GM21367 (cell line): ENCODE measurements around the gene RSPH6A.

Experiments used
- ATAC-seq: cut with Tn5 transposase; IDR thresholded peaks from one replicate; pipeline ENCODE4 v1.9.1; 2021; ENCODE audit not compliant: unreplicated experiment

Gene RSPH6A

GRCh38 chr19:45781214-45782161, 33.6 kb downstream of the RSPH6A start:
- no peak for ATAC-seq

- no peak for ATAC-seq
Observed at GRCh38 chr19:45780448-45781213, 34.5 kb downstream of the RSPH6A start.

DNA sequence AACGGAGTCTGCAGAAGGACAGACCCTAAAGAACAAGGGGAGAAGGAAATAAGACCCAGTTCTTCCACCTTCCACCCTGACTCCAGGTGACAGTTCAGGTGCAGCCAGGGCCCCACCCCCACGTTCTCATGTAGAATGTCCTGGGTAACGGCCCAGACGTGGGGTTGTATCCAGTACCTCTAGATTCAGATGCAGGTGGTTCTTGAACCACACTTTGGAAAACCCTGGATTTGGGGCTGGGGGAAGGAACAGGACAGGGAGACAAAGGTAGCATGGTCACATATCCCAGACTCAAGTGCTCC, 35.0 kb downstream of the RSPH6A start:
- no peak for ATAC-seq

- ATAC-seq = peak; percentile 62
Observed at GRCh38 chr19:45779231-45780145, 35.6 kb downstream of the RSPH6A start.

- ATAC-seq = no peak
Observed at GRCh38 chr19:45778010-45778661, 37.0 kb downstream of the RSPH6A start.

DNA sequence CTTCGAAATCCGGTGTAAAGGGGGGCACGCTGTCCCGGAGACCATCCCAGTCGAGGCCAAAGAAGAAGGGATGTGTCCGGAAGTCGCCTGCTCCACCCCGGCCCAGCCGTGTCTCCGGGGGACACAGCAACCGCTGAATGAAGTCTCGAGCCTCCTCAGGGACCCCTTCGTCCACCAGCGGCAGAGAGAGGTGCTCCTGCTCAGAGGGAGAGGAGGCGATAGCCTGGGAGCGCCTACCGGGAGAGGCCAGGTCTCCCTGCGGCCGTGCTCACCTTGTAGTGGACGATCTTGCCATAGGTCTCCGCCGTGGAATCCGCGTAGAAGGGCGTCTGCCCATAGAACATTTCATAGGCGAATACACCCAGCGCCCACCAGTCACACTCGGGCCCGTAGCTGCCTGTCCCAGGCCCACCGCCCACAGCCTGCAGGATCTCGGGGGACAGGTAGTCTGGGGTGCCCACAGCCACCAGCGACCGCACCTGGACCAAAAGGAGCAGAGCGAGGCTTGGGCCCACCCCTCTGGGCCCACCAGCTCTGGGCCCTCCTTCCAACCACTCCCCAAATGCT, 37.6 kb downstream of the RSPH6A start:
- ATAC-seq = no peak

- no peak for ATAC-seq
Observed at GRCh38 chr19:45774765-45775164, 40.3 kb downstream of the RSPH6A start.

DNA sequence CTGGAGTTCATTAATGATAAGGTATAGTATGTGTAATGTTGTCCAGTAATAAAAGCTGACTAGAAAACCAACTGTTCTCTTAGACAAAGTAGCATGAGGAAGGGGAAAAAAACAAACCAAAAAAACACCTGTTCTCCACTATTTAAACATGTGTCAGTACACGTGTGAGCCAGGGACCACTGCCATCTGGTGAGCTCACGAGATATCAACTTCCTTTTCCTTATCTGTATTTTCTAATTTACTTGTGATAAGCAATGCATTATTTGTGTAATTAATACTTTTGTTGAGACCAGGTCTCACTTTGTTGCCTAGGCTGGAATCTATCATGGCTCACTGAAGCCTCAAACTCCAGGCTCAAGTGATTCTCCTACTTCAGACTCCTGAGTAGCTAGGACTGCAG, 41.7 kb downstream of the RSPH6A start:
- ATAC-seq = no peak

DNA sequence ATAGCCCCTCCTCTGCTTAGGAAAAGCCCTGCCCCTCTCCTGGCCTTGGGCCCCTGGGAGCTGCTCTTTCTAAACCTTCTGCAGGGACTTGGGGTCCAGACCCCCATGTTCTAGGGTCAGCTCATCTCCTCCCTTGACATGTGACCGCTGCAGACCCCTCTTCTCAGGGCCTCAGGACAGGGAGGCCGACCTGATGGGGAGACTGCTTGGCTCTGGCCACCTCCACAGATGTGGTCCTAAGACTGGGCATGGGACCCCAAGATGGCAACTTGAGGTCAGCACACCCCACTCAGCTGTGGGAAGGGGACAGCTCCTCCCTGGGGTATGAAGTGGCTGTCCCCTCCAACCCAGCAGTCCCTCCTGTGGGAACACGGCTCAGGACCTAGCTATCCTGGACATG, 42.2 kb downstream of the RSPH6A start:
- no peak for ATAC-seq

DNA sequence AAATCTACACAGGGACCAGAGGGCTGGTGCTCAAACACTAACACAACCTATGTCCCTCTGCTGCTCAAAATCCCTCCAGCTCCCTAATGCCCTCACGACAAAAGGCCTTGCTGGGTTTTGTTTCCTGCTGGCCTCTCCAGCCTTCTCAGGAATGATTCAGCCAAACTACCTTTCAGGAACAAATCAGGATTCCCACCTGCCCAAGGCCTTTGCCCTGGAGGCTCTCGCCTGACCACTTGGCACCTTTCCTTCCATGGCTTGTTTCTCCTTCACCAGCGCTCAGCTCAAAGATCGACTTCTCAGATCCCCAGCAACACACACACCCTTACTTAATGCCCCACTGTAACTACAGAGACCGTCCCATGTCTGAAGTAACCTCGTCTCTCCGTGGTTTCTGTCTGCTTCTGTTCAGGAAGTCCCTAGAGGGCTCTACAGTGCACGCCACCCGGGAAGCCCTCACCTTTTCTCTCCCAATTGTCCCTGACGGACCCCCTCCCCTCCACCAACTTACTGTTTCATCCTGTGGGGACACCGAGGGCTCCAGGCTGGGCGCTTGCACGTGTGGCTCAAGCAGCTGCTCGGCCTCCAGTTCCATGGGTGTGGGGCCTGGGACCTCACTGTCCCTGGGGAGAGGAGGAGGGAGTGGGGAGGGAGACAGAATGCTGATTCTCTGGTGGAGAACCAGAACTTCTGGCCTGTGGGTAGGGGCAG, 42.8 kb downstream of the RSPH6A start:
- ATAC-seq = no peak

GRCh38 chr19:45771311-45771933, 43.7 kb downstream of the RSPH6A start:
- ATAC-seq = no peak

DNA sequence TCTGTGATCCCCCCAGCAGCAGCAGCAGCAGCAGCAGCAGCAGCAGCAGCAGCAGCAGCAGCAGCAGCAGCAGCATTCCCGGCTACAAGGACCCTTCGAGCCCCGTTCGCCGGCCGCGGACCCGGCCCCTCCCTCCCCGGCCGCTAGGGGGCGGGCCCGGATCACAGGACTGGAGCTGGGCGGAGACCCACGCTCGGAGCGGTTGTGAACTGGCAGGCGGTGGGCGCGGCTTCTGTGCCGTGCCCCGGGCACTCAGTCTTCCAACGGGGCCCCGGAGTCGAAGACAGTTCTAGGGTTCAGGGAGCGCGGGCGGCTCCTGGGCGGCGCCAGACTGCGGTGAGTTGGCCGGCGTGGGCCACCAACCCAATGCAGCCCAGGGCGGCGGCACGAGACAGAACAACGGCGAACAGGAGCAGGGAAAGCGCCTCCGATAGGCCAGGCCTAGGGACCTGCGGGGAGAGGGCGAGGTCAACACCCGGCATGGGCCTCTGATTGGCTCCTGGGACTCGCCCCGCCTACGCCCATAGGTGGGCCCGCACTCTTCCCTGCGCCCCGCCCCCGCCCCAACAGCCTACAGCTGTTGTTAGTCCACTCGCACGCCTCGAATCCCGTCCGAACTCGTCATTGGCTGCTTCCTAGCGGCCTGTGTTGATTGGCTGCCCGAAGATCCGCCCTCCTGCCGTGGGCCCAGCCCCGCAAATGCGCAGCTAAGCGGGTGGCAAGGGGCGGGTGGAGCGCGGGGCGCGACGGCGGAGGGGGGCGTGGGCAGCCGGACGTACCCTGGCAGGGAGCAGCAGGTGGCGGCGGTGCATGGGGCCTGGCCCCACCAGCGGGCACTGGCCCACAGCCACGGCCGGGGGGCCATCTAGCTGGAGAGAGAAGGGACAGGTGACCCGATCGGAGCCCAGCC, 44.7 kb downstream of the RSPH6A start:
- peak; percentile 37 for ATAC-seq

- ATAC-seq = no peak
Observed at GRCh38 chr19:45769821-45770191, 45.3 kb downstream of the RSPH6A start.

DNA sequence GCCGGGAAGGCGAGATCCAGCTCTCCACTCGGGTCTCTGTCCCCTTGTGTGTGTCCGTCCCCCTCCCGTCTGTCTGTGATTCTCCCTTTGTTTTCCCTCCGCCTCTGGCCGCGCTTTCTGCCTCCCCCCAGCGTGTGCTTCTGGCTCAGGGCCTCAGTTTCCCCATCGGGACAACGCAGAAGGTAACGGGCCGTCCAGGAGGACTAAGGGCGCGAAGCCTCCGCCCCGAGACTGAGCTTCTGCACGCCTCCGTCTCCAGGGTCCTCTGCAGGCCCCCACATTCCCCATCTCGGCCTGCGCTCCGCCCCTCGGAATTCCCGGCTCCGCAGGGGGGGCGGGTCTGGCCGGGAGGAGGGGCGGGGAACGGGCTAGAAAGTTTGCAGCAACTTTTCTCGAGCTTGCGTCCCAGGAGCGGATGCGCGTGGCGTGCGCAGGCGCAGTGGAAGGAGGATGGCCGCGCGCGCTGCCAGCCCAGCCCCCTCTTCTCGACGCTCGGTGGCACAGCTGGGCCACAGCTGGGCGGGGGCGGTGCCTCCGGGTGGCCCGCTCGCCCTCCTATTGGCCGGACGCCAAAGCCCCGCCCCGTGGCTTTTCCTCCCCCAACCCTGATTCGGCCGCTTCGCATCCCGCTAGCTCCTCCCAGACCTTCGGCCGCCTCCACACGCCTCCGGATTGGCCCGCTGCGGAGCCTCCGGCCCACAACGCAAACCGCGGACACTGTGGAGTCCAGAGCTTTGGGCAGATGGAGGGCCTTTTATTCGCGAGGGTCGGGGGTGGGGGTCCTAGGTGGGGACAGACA, 45.9 kb downstream of the RSPH6A start, which contains the start of gene SIX5:
Gene SIX5, minus strand, starts transcription at position 269 of the 799 bp plus-strand sequence. CDS start 408 bp downstream, outside the sequence.
- ATAC-seq = peak; percentile 51

GRCh38 chr19:45768655-45768983, 46.5 kb downstream of the RSPH6A start:
- no peak for ATAC-seq

DNA sequence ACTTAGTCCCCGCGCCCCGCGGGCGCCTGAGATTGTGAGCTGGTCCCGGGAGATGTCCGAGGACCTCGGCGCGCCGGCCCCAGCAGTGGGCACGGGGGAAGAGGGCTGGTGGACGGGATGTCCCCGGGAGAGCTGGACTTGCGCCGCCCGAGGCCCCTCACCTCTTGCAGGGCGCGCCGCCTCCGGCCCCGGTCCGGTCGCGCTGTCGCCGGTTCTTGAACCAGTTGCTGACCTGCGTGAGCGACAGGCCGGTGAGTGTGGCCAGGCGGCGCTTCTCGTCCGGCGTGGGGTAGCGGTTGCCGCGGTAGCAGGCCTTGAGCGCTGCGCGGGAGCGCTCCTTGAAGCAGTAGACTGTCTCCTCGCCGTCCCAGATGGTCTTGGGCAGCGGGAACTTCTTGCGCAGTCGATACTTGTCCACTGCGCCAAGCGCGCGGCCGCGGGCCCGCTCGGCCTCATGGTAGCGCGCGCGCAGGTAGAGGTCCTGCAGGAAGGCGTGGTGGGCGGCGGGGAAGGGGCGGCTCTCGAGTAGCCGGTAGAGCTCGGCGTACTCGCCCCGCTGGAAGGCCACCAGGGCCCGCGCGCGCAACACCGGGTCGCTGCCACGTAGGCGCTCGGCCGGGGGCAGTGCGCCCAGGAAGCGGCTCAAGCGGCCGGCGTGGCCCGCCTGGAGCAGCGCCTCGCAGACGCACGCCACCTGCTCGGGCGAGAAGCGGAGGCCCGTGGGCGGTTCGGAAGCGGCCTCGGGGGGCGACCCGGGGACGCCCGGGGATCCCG, 47.0 kb downstream of the RSPH6A start:
- ATAC-seq = no peak

- no peak for ATAC-seq
Observed at GRCh38 chr19:45767410-45767880, 47.7 kb downstream of the RSPH6A start.
